Endothelial cell of umbilical vein (primary cell): Measurements from ENCODE around the gene OTOP2. TPM values are rescaled to one million over a fixed set of nuclear protein-coding genes. Genes with fewer than 3 reads are reported as not detected.

Source experiments
- BruUV-seq: library from RNA; stranded (reverse); fragments of 400-500 nt; replicated peaks from 2 replicates; lab custom pipeline; 2021; lab: Mats Ljungman, UMichigan
- CTCF ChIA-PET: fragments of 300-600, 350-600 bp; sonication (Branson Sonifier 250); formaldehyde crosslinking; loops from one replicate; lab custom pipeline; 2021; ENCODE audit warnings: antibody characterized with exemption, inconsistent platforms; lab: Charles Lee
- POLR2A ChIA-PET: fragments of 300-600, 350-600 bp; sonication (Branson Sonifier 250); formaldehyde crosslinking; loops from one replicate; lab custom pipeline; 2021; ENCODE audit warnings: antibody characterized with exemption, inconsistent platforms; lab: Charles Lee
- DNase-seq: peaks from one replicate; pipeline ENCODE4 v3.0.0-alpha.2; 2011; ENCODE audit warnings: low read depth, low spot score
- FAIRE-seq: peaks from 2 replicates; lab custom pipeline; 2011; peaks lifted over from hg19 to GRCh38; lab: Jason Lieb, UNC
- H2AFZ ChIP-seq: 2 replicates; pipeline ENCODE4 v1.6.0; 2012; ENCODE audit warnings: low read depth, low read length, control low read depth, inconsistent platforms
- H3K27ac ChIP-seq: 2 replicates; pipeline ENCODE4 v1.5.1; 2011; ENCODE audit warnings: low read depth, mild to moderate bottlenecking, control low read depth, low read length, moderate library complexity; ENCODE audit not compliant: insufficient read depth
- H3K27me3 ChIP-seq, 2 experiments: 2 replicates each; pipeline versions ENCODE4 v1.6.0 to v1.6.1; 2011; ENCODE audit warnings: low read length in 2 of 2, mixed read lengths in 1 of 2; ENCODE audit not compliant: control insufficient read depth in 2 of 2, insufficient read depth in 2 of 2
- H3K36me3 ChIP-seq, 2 experiments: 2 replicates in 1 of 2; 3 replicates in 1 of 2; pipeline ENCODE4 v1.5.1; 2011; ENCODE audit warnings: low read length in 2 of 2, mild to moderate bottlenecking in 1 of 2, moderate library complexity in 1 of 2; ENCODE audit not compliant: control insufficient read depth in 2 of 2, insufficient read depth in 2 of 2; ENCODE audit errors: extremely low read depth in 1 of 2
- H3K4me1 ChIP-seq: 3 replicates; pipeline ENCODE4 v1.5.1; 2011; ENCODE audit warnings: mild to moderate bottlenecking, low read length; ENCODE audit not compliant: control insufficient read depth, insufficient read depth; ENCODE audit errors: extremely low read depth
- H3K4me2 ChIP-seq: 2 replicates; pipeline ENCODE4 v1.6.1; 2011; ENCODE audit warnings: low read length, control low read depth, mixed read lengths; ENCODE audit not compliant: insufficient read depth
- H3K4me3 ChIP-seq, 3 experiments: fragments of 200-600 bp in 1 of 3; sonication (generic), shearing (Covaris generic) in 1 of 3; replicated peaks in 1 of 3; 2 replicates each; pipeline ENCODE4 v1.5.1; 2011 to 2016; ENCODE audit warnings: control low read depth in 3 of 3, low read length in 3 of 3, mild to moderate bottlenecking in 2 of 3, inconsistent platforms in 1 of 3, low read depth in 1 of 3, moderate library complexity in 1 of 3; ENCODE audit not compliant: insufficient read depth in 1 of 3
- H3K79me2 ChIP-seq: 2 replicates; pipeline ENCODE4 v1.6.0; 2012; ENCODE audit warnings: low read length, inconsistent platforms; ENCODE audit not compliant: control insufficient read depth, insufficient read depth
- H3K9ac ChIP-seq: replicated peaks from 2 replicates; pipeline ENCODE3; 2011; ENCODE audit warnings: low read length, control low read depth; ENCODE audit not compliant: insufficient read depth; ENCODE audit errors: extremely low read depth
- H3K9me1 ChIP-seq: replicated peaks from 3 replicates; pipeline ENCODE4 v1.6.0; 2011; ENCODE audit warnings: mild to moderate bottlenecking, low read length; ENCODE audit not compliant: control insufficient read depth, insufficient read depth; ENCODE audit errors: extremely low read depth
- H3K9me3 ChIP-seq: replicated peaks from 2 replicates; pipeline ENCODE4 v1.5.1; 2012; ENCODE audit warnings: low read length, inconsistent platforms; ENCODE audit not compliant: control insufficient read depth, insufficient read depth
- H4K20me1 ChIP-seq: replicated peaks from 2 replicates; pipeline ENCODE3; 2011; ENCODE audit warnings: mild to moderate bottlenecking, low read length; ENCODE audit not compliant: control insufficient read depth, insufficient read depth; ENCODE audit errors: extremely low read depth
- CTCF ChIP-seq, 2 donors: IDR thresholded peaks; 1 replicate in 1 of 2; 2 replicates in 1 of 2; pipeline ENCODE4 v1.5.1; 2011; ENCODE audit warnings: low read length in 2 of 2, mild to moderate bottlenecking in 2 of 2, moderate library complexity in 2 of 2, control low read depth in 1 of 2, inconsistent platforms in 1 of 2, low read depth in 1 of 2; ENCODE audit not compliant: insufficient read depth in 1 of 2; ENCODE audit errors: extremely low read depth in 1 of 2
- EZH2 ChIP-seq: IDR thresholded peaks from 2 replicates; pipeline ENCODE4 v1.6.1; 2012; ENCODE audit warnings: borderline replicate concordance, low read depth, mild to moderate bottlenecking, moderate library complexity, low read length, inconsistent platforms; ENCODE audit not compliant: severe bottlenecking
- FOS ChIP-seq: IDR thresholded peaks from 2 replicates; pipeline ENCODE4 v1.6.1; 2011; ENCODE audit warnings: mild to moderate bottlenecking, low read length, moderate library complexity, borderline replicate concordance; ENCODE audit not compliant: insufficient read depth
- GATA2 ChIP-seq: IDR thresholded peaks from 2 replicates; pipeline ENCODE4 v1.7.0; 2011; ENCODE audit warnings: low read depth, mild to moderate bottlenecking, moderate library complexity, mixed read lengths, low read length; ENCODE audit not compliant: insufficient read length, insufficient read depth
- JUN ChIP-seq: IDR thresholded peaks from 2 replicates; pipeline ENCODE4 v1.6.1; 2011; ENCODE audit warnings: borderline replicate concordance, low read depth; ENCODE audit not compliant: insufficient read length, insufficient read depth
- MAX ChIP-seq: IDR thresholded peaks from 2 replicates; pipeline ENCODE4 v1.6.1; 2011; ENCODE audit not compliant: insufficient read depth, insufficient read length
- MYC ChIP-seq: IDR thresholded peaks from one replicate; pipeline ENCODE4 v1.6.1; 2011; ENCODE audit warnings: mild to moderate bottlenecking, low read depth, low read length
- POLR2A ChIP-seq: IDR thresholded peaks from 2 replicates; pipeline ENCODE4 v1.6.1; 2012; ENCODE audit warnings: low read depth, mild to moderate bottlenecking, control low read depth, low read length
- POLR2AphosphoS5 ChIP-seq: IDR thresholded peaks from 2 replicates; pipeline ENCODE4 v1.6.1; 2012; ENCODE audit warnings: low read depth, mild to moderate bottlenecking, control low read depth, low read length, moderate library complexity; ENCODE audit not compliant: insufficient read depth
- dilution Hi-C: fragments of 300-500 bp; cut with MboI; formaldehyde crosslinking; loops from one replicate; pipeline ENCODE4 v1.15.0; 2019; ENCODE audit warnings: low sequenced_read_pairs; ENCODE audit not compliant: extremely low pct_ligation_motif_present
- intact Hi-C: fragments of 100-400 bp; cut with micrococcal nuclease; formaldehyde crosslinking; loops from one replicate; pipeline ENCODE4 v1.10.0; 2022
- polyA plus RNA-seq, 4 experiments: library from polyadenylated mRNA; depleted of rRNA in 3 of 4; stranded (reverse) in 3 of 4; unstranded in 1 of 4; fragments of >200 nt; gene quantifications; 2 replicates each; pipeline versions ENCODE4 v1.2.1 to v1.2.3, GENCODE V29; 2011 to 2012; ENCODE audit warnings: missing spikeins in 1 of 4
- total RNA-seq: library from RNA; stranded (reverse); gene quantifications from 2 replicates; pipeline ENCODE4 v1.2.3, GENCODE V29; 2021

The OTOP2 gene
- total and polyA plus RNA-seq, 2 donors (not counting 3 experiments of a cell fraction or from before 2014, with no cell fraction given) = not detected

DNA sequence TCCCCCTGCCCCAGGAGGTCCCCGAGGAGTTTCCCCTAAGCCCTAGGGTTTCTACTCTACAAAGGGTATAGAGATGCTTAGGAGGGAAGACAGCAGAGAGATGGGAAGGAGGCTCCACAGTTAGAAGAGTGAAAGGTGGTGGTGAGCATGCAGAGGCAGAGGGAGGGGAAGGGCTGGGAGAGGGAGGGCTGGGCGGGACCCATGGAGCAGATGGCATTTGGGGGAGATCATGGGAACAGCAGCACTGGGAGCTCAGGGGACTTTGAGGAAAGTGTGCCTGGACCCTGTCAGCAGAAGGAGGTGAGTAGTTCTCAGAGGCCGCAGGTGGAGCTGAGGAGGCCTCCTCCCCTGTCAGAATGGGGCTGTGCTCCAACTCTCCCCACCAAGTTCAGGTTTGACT is 11.0 kb downstream of the OTOP2 start:
- Histone ChIP-seq H3K79me2 (no peaks in the 10 kb centered on the region), H4K20me1 (no peaks in the 10 kb centered on the region), H3K27ac (no peak overlapping the region), H3K4me1 (no peaks in the 10 kb centered on the region), H3K9me3 (no peaks in the 10 kb centered on the region), H3K4me3 (no peak overlapping the region), H2AFZ (no peak overlapping the region), H3K9me1 (no peaks in the 10 kb centered on the region), H3K36me3 (no peaks in the 10 kb centered on the region), H3K27me3 (peaks cover 46 to 47% of the 10 kb centered on the region in 2 experiments), H3K4me2 (no peak overlapping the region), H3K9ac (no peak overlapping the region)
- FAIRE-seq = no peak
- no peak for DNase-seq
- no TSS peak for BruUV-seq
- CTCF ChIA-PET = interaction anchor here (0.9 to 1.4 kb wide), 3 partner anchors 11 to 27 kb away, joined by 3 to 4 read pairs (median 3); partner anchors contain the start of genes OTOP2 and USH1G
- POLR2A ChIA-PET = no interaction called here
- TF ChIP-seq EZH2 (no peak), POLR2AphosphoS5 (no peak), JUN (no peak), POLR2A (no peak), MAX (no peak), MYC (no peak), FOS (no peak), GATA2 (no peak), CTCF (IDR thresholded peaks at IDR 0.05; ENCODE audit: extremely low read depth in 1 of 2, insufficient read depth in 1 of 2, low read depth in 1 of 2, low read length in 2 of 2) (no peak)
- intact Hi-C loops = no loop called here
- dilution Hi-C loops = no loop called here
